ENCODE data around the gene PSMD4. TPM values are rescaled to one million over a fixed set of nuclear protein-coding genes. Genes with fewer than 3 reads are reported as not detected.
A peak's percentile ranks its signal among the peaks of the same experiment; 100 is the strongest.

PSMD4 gene
- total RNA-seq, 1 experiment from 2014 or later: 250 TPM

DNA sequence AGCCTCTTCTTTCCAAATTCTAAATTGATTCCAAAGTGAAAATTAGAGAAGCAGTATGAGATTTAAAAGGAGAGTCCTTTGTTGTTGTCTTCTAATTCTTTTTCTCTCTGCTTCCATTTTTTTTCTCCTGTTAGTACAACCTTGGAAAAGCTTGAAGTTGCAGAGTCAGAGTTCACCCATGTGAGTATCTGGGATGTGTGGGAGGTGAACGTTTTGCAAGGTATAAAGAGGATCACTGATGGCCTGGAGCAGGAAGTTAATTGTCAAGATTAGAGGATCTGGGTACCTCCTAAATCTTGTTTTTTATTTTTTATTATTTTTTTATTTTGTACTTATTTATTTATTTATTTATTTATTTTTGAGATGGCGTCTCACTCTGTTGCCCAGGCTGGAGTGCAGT is 7.7 kb upstream of the PSMD4 start:
- Mint-ChIP-seq H3K27me3 (ENCODE audit: insufficient read depth, unreplicated experiment) (no peaks in the 10 kb centered on the region), H3K4me3 (ENCODE audit: unreplicated experiment) (no peak overlapping the region), H3K4me1 (ENCODE audit: low read depth, unreplicated experiment) (peaks cover 25% of the 10 kb centered on the region), H3K27ac (ENCODE audit: unreplicated experiment) (no peak overlapping the region), H3K36me3 (ENCODE audit: insufficient read depth, unreplicated experiment) (peaks cover 93% of the 10 kb centered on the region), H3K9me3 (ENCODE audit: unreplicated experiment) (no peaks in the 10 kb centered on the region)
- no TSS peak for BruUV-seq (replicated peaks)
- POLR2A ChIA-PET: no interaction called here
- CTCF ChIA-PET: no interaction called here
- intact Hi-C loops (cut with micrococcal nuclease; ENCODE audit: unreplicated experiment): no loop called here
- no peaks in the 10 kb centered on the region for H3K27me3 ChIP-seq (replicated peaks; ENCODE audit: control insufficient read depth, insufficient read depth, low read length)
- no peak for DNase-seq
- H3K9me3 ChIP-seq: no peaks in the 10 kb centered on the region
- 0 out of 2 replicates have a peak, but pooled peaks cover 8% of the 10 kb centered on the region for H3K4me1 ChIP-seq
- TF ChIP-seq, protein P1, sequence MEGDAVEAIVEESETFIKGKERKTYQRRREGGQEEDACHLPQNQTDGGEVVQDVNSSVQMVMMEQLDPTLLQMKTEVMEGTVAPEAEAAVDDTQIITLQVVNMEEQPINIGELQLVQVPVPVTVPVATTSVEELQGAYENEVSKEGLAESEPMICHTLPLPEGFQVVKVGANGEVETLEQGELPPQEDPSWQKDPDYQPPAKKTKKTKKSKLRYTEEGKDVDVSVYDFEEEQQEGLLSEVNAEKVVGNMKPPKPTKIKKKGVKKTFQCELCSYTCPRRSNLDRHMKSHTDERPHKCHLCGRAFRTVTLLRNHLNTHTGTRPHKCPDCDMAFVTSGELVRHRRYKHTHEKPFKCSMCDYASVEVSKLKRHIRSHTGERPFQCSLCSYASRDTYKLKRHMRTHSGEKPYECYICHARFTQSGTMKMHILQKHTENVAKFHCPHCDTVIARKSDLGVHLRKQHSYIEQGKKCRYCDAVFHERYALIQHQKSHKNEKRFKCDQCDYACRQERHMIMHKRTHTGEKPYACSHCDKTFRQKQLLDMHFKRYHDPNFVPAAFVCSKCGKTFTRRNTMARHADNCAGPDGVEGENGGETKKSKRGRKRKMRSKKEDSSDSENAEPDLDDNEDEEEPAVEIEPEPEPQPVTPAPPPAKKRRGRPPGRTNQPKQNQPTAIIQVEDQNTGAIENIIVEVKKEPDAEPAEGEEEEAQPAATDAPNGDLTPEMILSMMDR (IDR thresholded peaks at IDR 0.05; ENCODE audit: insufficient read depth in 1 of 2, low read depth in 1 of 2, low read length in 1 of 2, severe bottlenecking in 1 of 2, unreplicated experiment in 1 of 2): no peak
- no peak overlapping the region for H3K4me3 ChIP-seq (ENCODE audit: low read depth, low read length)
- H3K36me3 ChIP-seq (ENCODE audit: control insufficient read depth, insufficient read depth, low read length): peaks cover 6% of the 10 kb centered on the region

DNA sequence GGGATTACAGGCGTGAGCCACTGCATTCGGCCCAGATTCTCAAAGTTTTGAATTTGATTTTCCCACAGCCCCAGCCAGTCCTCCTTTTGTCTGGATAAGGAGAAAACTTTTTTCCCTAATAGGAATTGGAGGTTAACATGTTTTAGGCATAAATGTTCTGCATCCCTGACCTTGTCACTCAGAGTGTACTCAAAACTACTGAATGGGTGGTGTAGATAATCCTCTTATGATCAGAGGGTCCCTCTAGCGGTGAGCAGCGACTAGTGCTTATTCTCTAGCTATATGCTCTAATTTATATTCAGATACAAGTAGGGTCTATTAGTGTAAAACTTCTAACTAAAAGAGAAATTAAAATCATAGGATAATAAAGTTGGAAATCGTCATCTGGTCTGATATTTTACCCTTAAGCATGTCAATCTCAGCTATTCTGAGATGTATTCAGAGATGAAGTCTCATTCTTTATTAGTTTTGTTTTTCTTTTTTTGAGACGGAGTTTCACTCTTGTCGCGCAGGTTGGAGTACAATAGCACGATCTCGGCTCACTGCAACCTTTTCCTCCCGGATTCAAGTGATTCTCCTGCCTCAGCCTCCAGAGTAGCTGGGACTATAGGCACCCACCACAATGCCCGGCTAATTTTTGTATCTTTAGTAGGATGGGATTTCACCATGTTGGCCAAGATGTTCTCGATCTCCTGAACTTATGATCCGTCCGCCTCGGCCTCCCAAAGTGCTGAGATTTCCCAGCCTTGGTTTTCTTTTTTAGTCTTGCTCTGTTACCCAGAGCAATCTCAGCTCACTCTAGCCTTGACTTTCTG is 2.7 kb upstream of the PSMD4 start:
- no peaks in the 10 kb centered on the region for H3K9me3 ChIP-seq
- H3K27ac Mint-ChIP-seq (ENCODE audit: unreplicated experiment): no peak overlapping the region
- no peaks in the 10 kb centered on the region for H3K27me3 ChIP-seq (replicated peaks; ENCODE audit: control insufficient read depth, insufficient read depth, low read length)
- peaks cover 25% of the 10 kb centered on the region for H3K4me1 Mint-ChIP-seq (ENCODE audit: low read depth, unreplicated experiment)
- intact Hi-C loops (cut with micrococcal nuclease; ENCODE audit: unreplicated experiment): loop anchor here (1.0 kb wide), 1 partner anchor 56 kb away; no protein-coding TSS in a partner anchor
- peak; percentile 70 to 76 for DNase-seq
- BruUV-seq (replicated peaks): no TSS peak
- no peak overlapping the region for H3K4me3 ChIP-seq (ENCODE audit: low read depth, low read length)
- TF ChIP-seq, protein P1 (IDR thresholded peaks at IDR 0.05; ENCODE audit: insufficient read depth in 1 of 2, low read depth in 1 of 2, low read length in 1 of 2, severe bottlenecking in 1 of 2, unreplicated experiment in 1 of 2): peak; percentile 80 to 82
- H3K27me3 Mint-ChIP-seq (ENCODE audit: insufficient read depth, unreplicated experiment): peaks cover 3% of the 10 kb centered on the region
- H3K36me3 Mint-ChIP-seq (ENCODE audit: insufficient read depth, unreplicated experiment): peaks cover 69% of the 10 kb centered on the region
- H3K9me3 Mint-ChIP-seq (ENCODE audit: unreplicated experiment): no peaks in the 10 kb centered on the region
- peaks cover 3% of the 10 kb centered on the region; the same call in 1 of the 2 replicates for H3K36me3 ChIP-seq (ENCODE audit: control insufficient read depth, insufficient read depth, low read length)
- no peak overlapping the region for H3K4me3 Mint-ChIP-seq (ENCODE audit: unreplicated experiment)
- POLR2A ChIA-PET: interaction anchor here (1.0 to 1.6 kb wide), 3 partner anchors 30 to 62 kb away, joined by 3 to 6 read pairs (median 5); partner anchors contain the start of gene ZNF687
- CTCF ChIA-PET: interaction anchor here (0.6 to 1.6 kb wide), 17 partner anchors 8 to 800 kb away, joined by 3 to 11 read pairs (median 4); partner anchors contain the start of genes VPS72 and ZNF687
- H3K4me1 ChIP-seq: peaks cover 8% of the 10 kb centered on the region; the same call in 1 of the 2 replicates

DNA sequence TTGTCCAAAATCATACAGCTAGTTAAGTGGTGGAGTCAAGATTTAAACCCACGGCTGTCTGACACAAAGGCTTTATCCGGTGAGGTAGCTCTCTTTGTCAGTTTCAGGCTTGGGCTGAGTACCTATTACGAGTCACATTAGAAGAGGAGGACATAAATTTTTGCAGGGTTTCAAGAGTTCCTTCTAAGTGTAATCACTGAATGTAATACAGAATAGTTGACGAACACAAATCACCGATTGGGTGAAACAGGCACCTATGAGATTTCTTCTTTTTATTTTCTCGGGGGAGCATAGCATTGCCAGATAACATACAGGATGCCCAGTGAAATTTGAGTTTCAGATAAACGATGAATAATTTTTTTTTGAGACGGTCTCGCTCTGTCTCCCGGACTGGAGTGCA is 847 bp downstream of the PSMD4 start:
- no TSS peak for BruUV-seq (replicated peaks)
- ChIA-PET CTCF (interaction anchor here (0.6 to 1.3 kb wide), 3 partner anchors 27 to 85 kb away, joined by 3 read pairs; partner anchors contain the start of gene ZNF687), POLR2A (interaction anchor here (1.4 to 1.6 kb wide), 2 partner anchors 26 to 66 kb away, joined by 6 to 19 read pairs; partner anchors contain the start of genes VPS72 and ZNF687)
- Histone ChIP-seq H3K36me3 (ENCODE audit: control insufficient read depth, insufficient read depth, low read length) (no peaks in the 10 kb centered on the region; the same call in 1 of the 2 replicates), H3K4me3 (ENCODE audit: low read depth, low read length) (peak overlapping the region; percentile 76), H3K9me3 (no peaks in the 10 kb centered on the region), H3K27me3 (replicated peaks; ENCODE audit: control insufficient read depth, insufficient read depth, low read length) (no peaks in the 10 kb centered on the region), H3K4me1 (no peaks in the 10 kb centered on the region; the same call in 1 of the 2 replicates)
- intact Hi-C loops (cut with micrococcal nuclease; ENCODE audit: unreplicated experiment): no loop called here
- H3K27ac Mint-ChIP-seq (ENCODE audit: unreplicated experiment): peak overlapping the region; percentile 98
- H3K4me3 Mint-ChIP-seq (ENCODE audit: unreplicated experiment): peak overlapping the region; percentile 91
- TF ChIP-seq, protein P1 (IDR thresholded peaks at IDR 0.05; ENCODE audit: insufficient read depth in 1 of 2, low read depth in 1 of 2, low read length in 1 of 2, severe bottlenecking in 1 of 2, unreplicated experiment in 1 of 2): no peak
- no peaks in the 10 kb centered on the region for H3K9me3 Mint-ChIP-seq (ENCODE audit: unreplicated experiment)
- peaks cover 49% of the 10 kb centered on the region for H3K36me3 Mint-ChIP-seq (ENCODE audit: insufficient read depth, unreplicated experiment)
- H3K27me3 Mint-ChIP-seq (ENCODE audit: insufficient read depth, unreplicated experiment): peaks cover 3% of the 10 kb centered on the region
- H3K4me1 Mint-ChIP-seq (ENCODE audit: low read depth, unreplicated experiment): peaks cover 3% of the 10 kb centered on the region
- DNase-seq: no peak
